ENCODE measurements around the gene RABEPK.
"Not testable (repeated sequence)": the region's sequence is repeated elsewhere in the genome, so short reads cannot be mapped to it uniquely, and the experiment has no call there.

Gene RABEPK

DNA sequence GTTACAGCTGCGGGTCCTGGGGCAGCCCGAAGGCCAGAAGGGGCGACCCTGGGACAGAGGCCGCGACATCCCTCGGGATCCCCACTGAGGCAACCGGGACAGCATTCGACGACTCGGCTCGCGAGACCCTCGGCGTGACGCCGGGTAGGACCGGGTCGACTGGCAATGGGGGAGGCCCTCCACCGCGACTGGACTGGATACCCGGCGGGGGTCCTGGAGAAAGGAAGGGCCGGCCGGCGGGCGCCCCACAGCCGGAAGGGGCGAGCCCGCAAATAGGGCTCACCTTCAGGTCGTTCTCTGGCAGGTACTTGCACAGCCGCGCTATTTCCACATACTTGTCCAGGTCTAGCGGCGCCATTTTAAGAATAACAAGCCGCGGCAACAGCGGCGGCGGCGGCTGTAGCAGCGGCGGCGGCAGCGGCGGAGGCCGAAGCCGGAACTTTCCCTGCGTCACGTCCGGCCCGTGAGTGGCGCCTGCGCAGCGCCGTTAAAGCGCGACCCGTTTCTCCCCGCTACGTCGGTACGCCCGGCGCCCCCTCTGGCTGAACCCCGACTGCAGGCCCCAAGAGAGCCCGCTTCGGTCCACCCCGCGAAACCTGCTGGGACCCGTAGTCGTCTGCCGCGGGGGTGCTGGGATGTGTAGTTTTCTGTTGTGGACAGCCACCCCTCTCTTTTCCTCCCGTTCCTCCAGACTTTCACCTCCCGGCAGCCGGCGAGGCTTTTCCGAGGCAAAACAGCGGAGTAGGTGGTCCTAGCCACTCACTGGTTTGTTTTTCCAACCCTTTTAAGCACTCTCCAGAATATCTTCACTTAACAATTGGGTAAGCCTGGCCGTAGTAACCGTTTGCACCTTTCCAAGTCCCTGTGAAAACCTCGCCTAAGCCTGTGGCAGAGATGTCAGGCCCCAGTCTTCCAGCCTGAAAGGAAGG lies 10.7 kb upstream of the RABEPK start, which contains the start of gene PPP6C:
Gene PPP6C, minus strand, starts transcription at position 443 of the 929 bp plus-strand sequence. Its CDS starts 85 bp downstream, at position 358.
- peak within 1 kb of the TSS; percentile 89 for H3K4me3 ChIP-seq (ENCODE audit: low read depth, low read length)
- no peaks in the 10 kb centered on the region for H3K4me1 ChIP-seq
- peak; percentile 96 for DNase-seq
- TF ChIP-seq, protein P1, sequence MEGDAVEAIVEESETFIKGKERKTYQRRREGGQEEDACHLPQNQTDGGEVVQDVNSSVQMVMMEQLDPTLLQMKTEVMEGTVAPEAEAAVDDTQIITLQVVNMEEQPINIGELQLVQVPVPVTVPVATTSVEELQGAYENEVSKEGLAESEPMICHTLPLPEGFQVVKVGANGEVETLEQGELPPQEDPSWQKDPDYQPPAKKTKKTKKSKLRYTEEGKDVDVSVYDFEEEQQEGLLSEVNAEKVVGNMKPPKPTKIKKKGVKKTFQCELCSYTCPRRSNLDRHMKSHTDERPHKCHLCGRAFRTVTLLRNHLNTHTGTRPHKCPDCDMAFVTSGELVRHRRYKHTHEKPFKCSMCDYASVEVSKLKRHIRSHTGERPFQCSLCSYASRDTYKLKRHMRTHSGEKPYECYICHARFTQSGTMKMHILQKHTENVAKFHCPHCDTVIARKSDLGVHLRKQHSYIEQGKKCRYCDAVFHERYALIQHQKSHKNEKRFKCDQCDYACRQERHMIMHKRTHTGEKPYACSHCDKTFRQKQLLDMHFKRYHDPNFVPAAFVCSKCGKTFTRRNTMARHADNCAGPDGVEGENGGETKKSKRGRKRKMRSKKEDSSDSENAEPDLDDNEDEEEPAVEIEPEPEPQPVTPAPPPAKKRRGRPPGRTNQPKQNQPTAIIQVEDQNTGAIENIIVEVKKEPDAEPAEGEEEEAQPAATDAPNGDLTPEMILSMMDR (IDR thresholded peaks at IDR 0.05; ENCODE audit: low read depth, low read length): peak; percentile 54
- 0 out of 2 replicates have a peak, but pooled peaks cover 4% of the 10 kb centered on the region for H3K36me3 ChIP-seq
- no peaks in the 10 kb centered on the region for H3K27me3 ChIP-seq
- no peaks in the 10 kb centered on the region for H3K9me3 ChIP-seq

DNA sequence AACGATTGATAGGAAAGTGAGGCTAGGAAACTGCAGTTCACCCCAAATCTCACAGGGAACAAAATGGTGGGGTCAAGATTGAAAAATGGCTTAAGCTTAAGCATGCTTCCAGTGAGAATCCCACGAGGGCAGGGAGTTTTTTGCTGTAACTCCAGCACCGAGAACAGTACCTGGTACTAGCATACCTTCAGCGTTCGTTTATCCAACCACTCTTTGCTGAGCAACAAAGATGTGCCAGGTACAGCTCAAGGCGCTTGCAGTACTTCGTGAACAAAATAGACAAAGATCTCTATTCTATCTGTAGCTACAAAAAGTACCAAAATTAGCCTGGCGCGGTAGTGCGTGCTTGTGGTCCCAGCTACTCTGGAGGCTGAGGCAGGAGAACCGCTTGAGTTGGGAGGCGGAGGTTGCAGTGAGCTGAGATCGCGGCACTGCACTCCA lies 10.0 kb upstream of the RABEPK start:
- DNase-seq: no peak
- TF ChIP-seq, protein P1 (IDR thresholded peaks at IDR 0.05; ENCODE audit: low read depth, low read length): no peak
- no peaks in the 10 kb centered on the region for H3K9me3 ChIP-seq
- H3K4me3 ChIP-seq (ENCODE audit: low read depth, low read length): peak overlapping the region; percentile 89
- no peaks in the 10 kb centered on the region for H3K4me1 ChIP-seq
- H3K27me3 ChIP-seq: no peaks in the 10 kb centered on the region
- H3K36me3 ChIP-seq: 0 out of 2 replicates have a peak, but pooled peaks cover 4% of the 10 kb centered on the region

DNA sequence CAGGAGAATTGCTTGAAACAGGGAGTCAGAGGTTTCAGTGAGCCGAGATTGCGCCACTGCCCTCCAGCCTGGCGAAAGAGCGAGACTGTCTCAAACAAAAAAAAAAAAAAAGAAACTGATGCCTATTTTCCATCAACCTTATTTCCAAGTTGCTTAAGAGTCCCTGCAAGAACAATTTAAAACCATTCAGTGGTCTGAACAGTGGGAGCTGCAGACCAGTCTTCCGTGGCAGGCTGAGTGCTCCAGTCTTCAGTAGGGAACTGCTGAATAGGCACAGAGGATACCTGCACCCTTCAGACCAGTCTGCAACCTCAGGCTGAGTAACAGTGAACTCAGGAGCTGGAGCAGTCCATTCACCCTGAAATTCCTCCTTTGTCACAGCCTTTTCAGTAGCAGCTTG lies 5.9 kb upstream of the RABEPK start:
- not testable (repeated sequence) for H3K4me3 ChIP-seq (ENCODE audit: low read depth, low read length); DNase-seq; H3K9me3 ChIP-seq; H3K36me3 ChIP-seq; H3K4me1 ChIP-seq; H3K27me3 ChIP-seq

DNA sequence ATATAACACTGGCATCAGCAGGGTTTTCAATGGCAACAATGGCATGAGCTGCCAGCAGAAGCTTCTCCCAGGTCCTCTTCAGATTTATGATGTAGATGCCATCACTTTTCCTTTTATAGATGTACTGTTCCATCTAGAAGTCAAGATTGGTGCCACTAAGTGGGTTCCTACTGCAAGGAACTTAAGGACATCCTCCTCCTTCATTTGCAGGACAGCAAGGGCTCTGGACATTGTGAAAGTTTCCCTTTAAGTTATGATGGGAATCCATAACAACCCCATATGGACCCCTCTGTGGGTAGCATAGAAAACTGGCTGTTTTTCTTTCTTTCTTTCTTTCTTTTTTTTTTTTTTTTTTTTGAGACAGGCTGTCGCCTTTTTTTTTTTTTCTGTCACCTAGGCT lies 4.8 kb upstream of the RABEPK start:
- H3K9me3 ChIP-seq; H3K4me3 ChIP-seq (ENCODE audit: low read depth, low read length); H3K27me3 ChIP-seq; H3K4me1 ChIP-seq; H3K36me3 ChIP-seq; DNase-seq: not testable (repeated sequence)

DNA sequence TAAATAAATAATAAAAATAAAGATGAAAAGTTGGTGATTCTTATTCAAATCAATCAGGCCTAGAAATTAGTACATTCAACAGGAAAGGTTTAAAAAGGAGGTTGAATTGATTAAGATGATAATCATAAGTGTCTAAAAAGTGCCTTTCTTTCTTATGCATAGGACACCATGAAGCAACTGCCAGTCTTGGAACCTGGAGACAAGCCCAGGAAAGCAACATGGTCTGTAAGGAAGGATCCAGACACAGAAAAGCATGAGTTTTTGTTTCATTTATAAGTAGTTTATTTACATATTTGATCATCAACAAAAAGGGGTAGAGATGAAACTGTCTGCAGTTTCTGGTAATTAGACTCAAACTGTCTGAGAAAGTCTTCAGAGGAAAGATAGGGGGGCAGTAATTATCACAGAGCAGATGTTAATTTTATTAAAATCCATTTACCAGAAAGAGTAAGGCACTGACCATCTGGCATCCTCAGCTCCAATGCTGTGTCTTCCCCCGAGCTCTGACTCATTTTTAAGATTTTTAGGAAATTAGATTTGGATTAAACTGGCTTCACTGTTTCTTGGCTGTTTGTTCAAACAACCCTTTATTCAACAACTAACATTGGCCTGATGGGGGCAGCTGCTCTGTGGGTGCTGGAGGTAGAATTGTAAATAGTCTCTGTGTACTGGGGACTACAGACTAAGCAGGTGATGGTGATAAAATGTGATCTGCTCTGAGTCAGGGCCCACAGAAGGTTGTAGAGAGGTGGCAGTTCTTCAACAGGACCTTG lies 2.7 kb downstream of the RABEPK start:
- H3K4me3 ChIP-seq (ENCODE audit: low read depth, low read length): no peak overlapping the region
- H3K4me1 ChIP-seq: peaks cover 15% of the 10 kb centered on the region
- peaks cover 12% of the 10 kb centered on the region for H3K36me3 ChIP-seq
- TF ChIP-seq, protein P1 (IDR thresholded peaks at IDR 0.05; ENCODE audit: low read depth, low read length): peak; percentile 36
- peak; percentile 43 for DNase-seq
- H3K9me3 ChIP-seq: no peaks in the 10 kb centered on the region
- H3K27me3 ChIP-seq: no peaks in the 10 kb centered on the region

DNA sequence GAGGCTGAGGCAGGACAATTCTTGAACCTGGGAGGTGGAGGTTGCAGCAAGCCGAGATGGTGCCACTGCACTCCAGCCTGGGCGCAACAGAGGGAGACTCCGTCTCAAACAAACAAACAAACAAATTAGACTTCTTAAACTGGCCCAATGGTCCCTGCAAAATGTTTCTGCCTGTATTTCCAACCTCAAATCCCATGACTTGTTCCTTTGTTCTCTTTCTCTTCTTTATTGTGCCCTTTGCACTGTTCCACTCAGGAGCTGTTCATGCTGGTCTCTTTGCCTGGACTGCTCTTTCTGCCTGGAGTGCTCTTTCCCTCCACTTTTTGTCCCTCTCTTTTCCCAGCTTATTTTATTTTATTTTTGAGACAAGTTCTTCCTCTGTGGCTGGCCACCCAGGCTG lies 4.1 kb downstream of the RABEPK start:
- no peaks in the 10 kb centered on the region for H3K27me3 ChIP-seq
- H3K36me3 ChIP-seq: peaks cover 19% of the 10 kb centered on the region
- H3K9me3 ChIP-seq: no peaks in the 10 kb centered on the region
- H3K4me3 ChIP-seq (ENCODE audit: low read depth, low read length): no peak overlapping the region
- no peak for DNase-seq
- TF ChIP-seq, protein P1 (IDR thresholded peaks at IDR 0.05; ENCODE audit: low read depth, low read length): no peak
- peaks cover 15% of the 10 kb centered on the region for H3K4me1 ChIP-seq
